Activated naive CD4-positive, alpha-beta T cell treated with anti-CD3 and anti-CD28 coated beads, Interleukin-2, amount 50 U/mL, for 16 hours (primary cell): Measurements from ENCODE around the gene QTRT2.

Experiments used
- DNase-seq: peaks from one replicate; pipeline ENCODE4 v3.0.0-alpha.2; 2020

The QTRT2 gene

DNA sequence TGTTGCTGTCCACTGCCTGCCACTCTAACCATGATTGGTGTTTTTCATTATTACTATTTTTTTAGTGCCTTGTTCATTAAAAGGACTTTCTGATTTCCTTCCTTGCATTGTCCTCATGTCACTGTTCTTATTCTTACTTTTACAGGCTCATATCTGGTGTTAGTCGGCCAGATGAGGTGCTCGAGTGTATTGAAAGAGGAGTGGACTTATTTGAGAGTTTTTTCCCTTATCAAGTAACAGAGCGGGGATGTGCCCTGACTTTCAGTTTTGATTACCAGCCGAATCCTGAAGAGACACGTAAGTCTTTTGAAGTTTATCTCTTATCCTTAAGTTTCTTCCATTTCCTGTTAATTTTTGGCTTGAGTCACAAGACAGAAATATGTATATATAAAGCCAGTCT is 23.2 kb downstream of the QTRT2 start:
- DNase-seq, result no peak

DNA sequence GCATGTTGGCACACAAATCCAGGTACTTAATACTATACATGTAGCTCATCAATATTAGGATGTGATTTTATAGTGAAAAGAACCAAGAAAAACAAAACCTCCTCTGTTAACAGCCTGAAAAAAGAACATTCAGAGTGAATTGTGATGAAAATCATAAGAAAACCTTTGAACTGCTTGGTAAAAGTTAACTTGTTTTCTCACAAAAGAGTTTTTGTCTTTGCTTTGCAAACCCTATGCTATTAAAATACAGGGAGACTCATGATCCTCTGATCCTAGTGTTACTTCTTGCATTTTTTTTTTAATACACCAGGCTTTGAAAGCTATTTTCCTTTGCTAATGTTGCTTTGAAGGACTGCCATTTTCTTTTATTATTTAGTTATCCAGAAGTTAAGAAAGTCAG is 23.7 kb downstream of the QTRT2 start:
- no peak for DNase-seq

DNA sequence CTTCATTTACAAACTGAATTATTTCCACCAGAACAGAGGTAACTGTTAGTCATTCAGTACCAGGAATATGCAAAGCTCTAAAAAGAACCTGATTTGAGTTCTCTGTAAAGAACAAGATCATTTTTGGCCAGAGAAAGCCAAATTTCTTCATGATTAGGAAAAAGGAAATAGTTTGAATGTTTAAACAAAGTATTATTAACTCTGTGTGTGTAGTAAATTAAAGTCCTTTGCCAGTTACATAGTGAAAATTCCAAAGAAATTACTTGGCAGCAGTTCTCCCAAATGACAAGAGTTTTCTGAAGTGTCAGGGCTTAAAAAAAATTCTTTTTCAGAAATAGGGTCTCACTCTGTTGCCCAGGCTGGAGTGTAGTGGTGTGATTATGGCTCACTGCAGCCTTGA is 24.5 kb downstream of the QTRT2 start:
- DNase-seq, result no peak

DNA sequence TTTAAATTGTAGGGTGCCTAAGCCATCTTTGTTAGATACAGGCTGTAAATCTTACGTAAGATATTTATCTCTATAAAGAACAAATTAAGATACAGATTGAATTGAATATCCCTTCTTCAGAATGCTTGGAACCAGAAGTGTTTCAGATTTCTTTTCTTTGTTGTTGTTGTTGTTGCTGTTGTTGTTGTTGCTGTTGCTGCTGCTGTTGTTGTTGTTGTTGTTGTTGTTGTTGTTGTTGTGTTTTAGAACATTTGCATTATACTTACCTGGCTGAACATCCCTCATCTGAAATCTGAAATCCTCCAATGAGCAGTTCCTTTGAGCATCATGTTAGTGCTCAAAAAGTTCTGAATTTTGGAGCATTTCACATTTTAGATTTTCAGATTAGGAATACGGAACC is 26.6 kb downstream of the QTRT2 start:
- no peak for DNase-seq

DNA sequence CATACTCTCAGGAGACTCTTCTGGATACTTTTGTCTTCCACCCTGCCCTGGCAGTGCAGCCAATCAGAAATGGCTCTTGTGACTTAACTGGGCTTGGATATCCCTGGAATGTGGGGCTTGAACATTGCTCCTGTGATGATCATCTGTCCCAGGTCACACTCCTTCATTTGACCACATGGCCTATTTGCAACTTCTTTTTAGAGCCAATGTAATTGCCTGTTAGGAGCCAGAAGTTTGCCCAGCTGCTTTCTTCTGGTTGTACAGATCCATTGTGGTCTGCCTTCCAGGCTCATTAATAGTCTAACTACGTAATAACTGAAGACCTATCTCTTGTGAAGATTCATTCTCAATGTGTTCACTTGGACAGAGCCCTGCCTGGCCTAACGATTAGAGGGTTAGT is 29.8 kb downstream of the QTRT2 start:
- DNase-seq, result no peak

DNA sequence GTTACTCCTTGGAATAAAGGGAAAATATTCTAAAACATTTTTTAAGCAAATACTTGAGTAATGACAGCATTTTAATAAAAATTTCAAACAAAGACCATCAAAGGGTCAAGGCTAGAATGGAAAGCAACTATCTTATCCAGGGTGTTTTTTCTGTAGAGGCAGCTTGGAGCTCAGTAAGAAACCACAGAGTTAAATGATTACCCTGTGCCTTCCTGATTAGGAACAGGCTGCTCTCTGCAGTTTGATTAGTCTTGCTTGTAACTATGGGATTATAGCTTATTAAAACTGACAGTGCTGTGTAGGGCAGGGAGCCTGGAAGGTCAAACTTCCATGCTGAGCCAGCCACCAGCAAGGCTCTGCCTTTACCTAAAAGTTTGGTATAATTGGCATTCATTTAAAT is 33.1 kb downstream of the QTRT2 start:
- no peak for DNase-seq

DNA sequence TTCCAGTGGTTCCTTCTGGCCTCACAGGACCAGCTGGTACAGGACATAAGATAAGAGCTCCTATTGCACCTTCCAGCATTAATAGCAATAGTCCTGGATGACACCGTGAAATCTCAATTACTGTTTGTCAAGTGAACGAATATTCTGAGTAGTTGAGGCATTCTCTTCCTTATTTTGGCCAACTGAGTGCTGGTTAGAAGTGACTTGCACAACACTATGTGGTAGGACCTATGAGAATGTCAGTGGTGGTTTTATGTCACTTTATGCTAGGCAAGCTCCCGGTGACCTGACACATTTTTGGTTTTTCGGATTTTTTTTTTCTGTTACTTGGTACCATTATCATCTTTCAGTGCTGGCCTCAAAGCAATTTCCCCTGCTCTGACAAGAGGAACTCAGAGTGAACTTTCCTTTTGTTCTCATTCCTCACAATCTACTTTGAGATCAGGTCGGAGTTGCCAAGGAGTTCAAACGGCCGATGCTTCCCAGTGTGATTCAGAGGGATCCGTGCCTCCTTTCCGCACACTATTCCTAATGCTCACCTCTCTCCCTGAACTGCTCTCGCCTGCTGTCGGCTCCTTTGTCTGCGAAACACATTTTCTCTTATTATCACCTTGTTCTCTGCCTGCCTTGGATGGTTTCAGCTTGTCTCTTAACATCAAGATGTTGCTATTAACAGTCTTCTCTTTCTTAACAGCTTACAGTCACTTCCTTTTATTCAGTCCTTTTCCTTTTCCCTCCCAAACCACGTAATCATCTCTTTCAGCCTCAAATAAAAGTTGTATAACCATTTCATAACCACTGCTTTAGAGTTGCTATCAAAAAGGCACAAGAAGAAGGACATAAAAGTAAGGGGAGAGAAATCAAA is 35.8 kb downstream of the QTRT2 start:
- DNase-seq, result no peak

DNA sequence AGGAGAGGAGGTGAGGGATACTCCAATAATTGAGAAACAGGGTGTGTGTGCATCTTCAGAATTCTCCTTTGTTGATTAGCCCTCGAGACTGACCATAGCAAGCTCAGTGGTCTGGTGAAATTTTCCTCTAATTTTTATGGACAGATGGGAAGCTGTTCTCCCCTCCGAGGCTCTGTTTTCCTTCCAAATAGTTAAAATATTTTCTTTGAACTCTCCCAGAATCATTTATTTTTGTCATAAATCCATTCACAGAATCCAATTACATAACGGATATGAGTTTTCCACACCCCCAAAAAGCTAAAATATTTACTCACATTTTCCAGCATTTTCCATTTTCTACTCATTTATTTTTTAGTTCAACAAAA is 36.5 kb downstream of the QTRT2 start:
- no peak for DNase-seq

DNA sequence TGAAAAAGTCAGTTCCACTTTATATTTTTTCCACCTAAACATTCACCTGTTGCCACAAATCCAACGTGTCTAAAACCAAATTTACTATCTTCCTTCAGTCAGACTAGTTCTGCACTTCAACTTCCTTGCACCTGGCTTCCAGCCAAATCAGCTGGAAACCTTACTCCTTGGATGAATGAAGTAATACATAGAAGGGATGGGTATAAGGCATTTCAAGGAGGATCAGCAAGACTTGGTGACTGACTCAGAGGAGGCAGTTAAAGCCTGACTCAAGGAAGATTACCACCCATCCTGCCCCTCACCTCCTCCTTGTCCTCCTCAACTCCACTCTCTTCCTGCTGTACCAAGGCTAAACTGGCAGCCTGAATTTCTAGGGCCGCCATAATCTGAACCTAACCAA is 37.1 kb downstream of the QTRT2 start:
- no peak for DNase-seq

DNA sequence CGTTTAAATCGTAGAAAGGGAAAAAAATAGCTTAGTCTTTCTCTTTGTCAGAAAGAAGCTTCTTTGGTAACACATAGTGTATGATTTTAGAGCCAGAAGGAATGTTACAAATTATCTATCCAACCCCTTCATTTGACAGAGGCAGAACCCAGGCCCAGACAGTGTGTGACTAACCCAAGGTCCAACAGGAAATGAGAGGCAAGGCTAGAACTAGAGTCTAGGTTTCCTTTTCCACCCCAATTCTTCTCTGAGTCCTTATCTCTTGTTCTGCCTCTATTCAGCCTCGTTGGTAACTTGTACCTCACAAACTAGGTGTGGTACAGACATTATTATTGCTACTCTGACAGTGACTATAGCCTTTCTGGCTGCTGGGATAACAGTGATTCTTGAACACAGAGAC is 39.3 kb downstream of the QTRT2 start:
- no peak for DNase-seq

DNA sequence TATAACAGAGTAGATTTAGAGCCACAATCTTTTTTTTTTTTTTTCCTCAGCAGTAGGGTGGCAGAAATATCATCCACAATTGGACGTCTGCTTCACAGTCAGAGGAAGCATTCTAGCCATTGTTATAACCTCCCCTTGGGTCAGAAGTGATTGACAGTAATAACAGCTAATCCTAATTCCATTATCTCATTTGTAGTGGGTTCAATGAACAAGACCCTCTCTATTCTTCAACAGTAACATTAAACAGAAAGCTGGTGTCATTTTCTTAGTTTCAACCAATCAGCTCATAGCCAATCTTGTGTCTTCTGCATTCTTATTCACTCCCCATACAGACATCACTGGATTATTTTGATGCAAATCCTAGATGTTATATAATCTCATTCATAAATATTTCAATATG is 44.6 kb downstream of the QTRT2 start:
- DNase-seq, result no peak

DNA sequence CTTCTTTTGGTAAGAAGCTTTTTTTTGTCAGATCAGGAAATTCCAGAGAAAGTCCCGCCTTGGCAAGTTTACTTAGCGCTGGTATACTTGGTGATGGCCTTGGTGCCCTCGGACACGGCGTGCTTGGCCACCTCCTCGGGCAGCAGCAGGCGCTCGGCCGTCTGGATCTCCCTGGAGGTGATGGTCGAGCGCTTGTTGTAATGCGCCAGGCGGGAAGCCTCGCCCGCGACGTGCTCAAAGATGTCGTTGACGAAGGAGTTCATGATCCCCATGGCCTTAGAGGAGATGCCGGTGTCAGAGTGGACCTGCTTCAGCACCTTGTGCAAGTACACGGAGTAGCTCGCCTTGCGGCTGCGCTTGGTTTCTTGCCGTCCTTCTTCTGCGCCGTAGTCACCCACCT is 46.6 kb downstream of the QTRT2 start:
- DNase-seq, result no peak

DNA sequence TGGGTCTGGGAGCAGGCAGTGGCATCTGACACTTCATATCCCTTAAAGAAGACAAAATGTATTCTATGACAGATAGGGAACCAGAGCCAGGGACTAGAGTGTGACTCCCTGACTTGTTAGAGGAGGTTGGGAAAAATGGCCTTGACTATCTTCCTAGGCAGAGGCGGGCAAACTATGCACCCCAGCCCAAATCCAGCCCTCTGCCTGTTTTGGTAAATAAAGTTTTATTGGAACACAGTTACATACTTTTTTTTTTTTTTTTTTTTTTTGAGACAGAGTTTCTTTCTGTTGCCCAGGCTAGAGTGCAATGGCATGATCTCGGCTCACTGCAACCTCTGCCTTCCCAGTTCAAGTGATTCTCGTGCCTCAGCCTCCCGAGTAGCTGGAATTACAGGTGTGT is 47.3 kb downstream of the QTRT2 start:
- DNase-seq, result no peak

DNA sequence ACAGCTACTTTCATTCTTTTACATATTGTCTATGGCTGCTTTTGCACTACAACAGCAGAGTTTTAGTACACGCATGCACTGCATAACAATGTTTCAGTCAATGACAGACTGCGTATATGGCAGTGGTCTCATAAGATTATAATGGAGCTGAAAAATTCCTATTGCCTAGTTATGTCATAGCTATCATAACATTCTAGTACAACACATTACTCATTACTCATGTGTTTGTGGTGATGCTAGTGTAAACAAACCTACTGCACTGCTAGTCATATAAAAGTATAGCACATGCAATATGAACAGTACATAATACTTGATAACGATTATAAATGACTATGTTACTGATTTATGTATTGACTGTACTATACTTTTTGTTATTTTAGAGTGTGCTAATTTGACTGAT is 47.9 kb downstream of the QTRT2 start:
- no peak for DNase-seq

DNA sequence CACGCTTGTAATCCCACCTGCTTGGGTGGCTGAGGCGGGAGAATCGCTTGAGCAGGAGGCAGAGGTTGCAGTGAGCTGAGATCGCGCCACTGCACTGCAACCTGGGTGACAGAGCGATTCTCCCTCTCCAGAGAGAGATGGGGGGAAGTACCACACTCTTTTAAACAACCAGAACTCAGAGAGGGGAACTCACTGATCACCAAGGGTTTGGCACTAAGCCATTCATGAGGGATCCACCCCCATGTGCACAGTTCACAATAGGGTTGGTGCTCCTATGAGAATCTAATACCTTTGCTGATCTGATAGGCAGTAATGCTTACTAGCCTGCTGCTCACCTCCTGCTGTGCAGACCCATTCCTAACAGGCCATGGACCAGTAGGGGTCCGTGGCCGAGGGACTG is 51.6 kb downstream of the QTRT2 start:
- DNase-seq, result no peak

DNA sequence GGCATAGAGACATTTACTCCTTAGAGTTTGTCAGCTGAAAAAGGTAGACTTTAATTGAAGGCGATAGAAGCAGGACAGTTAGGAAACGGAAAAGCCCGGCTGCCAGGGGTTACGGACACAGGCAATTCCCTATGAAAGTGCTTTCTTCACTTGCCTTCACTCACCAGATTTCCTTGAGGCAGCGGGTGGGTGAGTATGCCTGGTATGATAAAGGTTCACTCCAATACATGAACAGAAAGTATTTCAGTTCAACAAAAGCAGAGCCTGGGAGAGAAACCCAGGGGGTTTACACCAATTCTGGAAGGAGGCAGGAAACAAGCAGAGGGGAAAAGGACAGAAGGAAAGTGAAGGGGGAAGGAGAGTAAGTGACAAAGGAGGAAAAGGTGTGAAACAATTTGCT is 53.9 kb downstream of the QTRT2 start:
- no peak for DNase-seq

DNA sequence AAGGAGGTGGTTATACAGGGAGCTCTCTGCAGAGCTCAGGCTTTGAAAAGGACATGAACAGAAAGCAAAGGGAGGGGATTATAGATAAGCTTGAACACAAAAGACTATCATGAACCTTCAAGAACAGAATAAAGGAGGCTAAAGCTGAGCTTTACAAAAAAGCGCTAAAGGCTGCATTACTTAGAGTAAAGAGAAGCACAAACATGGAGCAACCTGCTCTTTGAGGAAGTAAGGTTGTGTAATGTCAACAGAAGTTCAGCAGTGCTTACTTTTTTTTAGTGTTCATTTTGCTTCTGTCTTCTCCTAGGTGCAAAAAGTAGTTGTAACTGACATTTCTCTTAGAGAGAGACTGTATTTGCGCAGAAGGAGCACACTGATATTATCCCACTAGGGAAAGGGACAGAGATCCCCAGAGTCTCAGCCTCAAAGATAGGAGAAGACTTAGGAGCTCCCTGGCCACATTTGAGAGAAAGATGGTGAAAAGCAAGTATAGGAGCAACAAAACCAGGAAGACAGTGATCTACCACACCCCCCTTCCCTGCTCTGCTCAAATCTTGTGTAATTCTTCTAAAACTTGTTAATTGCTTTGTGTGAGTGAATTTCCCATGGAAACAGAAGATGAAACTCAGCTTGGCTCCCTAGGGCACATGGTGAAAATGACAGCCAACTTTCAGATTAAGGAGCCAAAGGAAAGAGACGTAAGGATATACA is 54.7 kb downstream of the QTRT2 start:
- no peak for DNase-seq

DNA sequence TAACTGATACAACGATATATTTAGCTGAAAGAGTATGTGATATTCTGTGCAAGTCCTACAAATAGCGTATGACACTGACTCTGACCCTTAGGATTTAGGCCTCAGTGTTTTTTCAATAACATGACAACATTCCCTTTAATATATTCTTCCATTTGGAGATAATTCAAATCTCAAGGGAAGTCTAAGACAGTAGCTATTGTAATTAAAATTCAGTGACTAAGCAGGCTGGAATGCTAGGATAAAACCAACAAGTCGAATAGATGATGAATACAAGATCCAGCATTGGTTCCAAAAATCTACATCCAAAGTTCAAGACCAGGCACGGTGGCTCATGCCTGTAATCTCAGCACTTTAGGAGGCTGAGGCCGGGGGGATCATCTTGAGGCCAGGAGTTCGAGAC is 56.2 kb downstream of the QTRT2 start:
- DNase-seq, result no peak

DNA sequence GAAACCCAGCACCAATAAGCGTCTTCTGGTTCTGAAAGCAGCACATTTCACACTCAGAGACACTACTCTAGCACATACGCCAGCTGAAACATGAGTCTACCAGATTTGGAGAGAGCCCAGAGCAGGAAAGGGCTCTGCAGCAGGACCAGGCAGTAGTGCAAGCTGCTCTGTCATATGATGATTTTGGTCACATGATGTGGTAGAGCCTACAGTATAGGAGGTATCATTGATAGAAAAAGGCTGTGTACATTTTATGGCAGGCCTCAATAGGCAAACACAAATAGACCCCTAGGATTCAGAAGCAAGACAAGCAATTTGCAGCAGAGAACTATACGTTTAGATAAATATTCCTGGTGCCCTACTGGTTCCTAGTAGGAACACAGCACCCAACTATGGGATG is 58.2 kb downstream of the QTRT2 start:
- no peak for DNase-seq

DNA sequence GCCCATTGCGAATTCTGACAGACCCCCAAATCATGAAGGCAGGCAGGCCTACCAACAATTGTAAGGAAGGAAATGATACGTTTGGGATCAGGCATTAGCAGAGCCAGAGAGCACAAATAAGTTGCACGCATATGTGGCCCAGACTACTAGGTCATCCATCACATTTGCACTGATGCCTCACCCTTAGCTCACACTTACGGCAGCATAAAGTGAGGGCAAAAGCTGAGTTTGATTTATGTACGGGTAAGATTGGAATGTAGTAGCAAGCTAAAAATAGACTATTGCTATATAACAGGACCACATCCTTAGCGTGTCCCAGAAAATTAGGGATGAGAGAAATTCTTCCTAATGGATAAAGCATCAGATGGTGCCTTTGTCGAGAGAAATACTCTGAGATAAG is 58.6 kb downstream of the QTRT2 start:
- DNase-seq, result no peak

DNA sequence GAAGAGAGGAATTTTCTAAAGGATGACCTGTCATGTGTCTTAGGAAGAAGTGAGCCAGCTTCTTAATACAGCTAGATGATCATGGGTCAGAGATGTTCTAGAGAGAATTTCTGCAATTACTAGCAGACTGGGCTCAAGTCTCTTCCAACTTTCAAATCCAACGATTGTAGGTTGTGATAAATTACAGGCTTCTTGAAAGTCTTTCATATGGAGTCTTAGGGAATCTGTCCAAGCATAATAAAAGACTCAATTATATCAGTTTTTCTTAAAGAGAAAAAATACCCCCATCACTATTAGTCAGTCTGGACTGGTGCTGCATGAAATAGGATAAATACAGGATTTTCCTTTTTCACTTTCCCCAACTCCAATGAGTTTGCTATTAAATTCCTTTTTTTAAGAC is 63.2 kb downstream of the QTRT2 start:
- DNase-seq, result no peak

DNA sequence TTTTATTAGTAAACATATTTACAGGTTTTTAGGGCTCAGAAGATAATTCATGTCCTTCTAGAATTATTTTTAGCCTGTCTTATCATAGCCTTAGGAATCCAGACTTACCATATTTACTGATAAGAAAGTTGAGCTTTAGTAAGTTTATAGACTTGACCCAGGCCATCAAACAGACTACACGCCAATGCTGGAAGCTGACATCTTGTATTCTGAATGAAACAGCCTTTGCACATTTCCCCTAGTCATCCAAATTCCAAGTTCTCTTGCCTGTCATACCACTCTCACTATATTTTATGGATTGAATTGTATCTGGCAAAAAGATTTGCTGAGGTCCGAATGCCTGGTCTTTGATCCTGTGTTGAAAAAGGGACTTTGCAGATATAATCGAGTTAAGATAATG is 63.7 kb downstream of the QTRT2 start:
- no peak for DNase-seq

DNA sequence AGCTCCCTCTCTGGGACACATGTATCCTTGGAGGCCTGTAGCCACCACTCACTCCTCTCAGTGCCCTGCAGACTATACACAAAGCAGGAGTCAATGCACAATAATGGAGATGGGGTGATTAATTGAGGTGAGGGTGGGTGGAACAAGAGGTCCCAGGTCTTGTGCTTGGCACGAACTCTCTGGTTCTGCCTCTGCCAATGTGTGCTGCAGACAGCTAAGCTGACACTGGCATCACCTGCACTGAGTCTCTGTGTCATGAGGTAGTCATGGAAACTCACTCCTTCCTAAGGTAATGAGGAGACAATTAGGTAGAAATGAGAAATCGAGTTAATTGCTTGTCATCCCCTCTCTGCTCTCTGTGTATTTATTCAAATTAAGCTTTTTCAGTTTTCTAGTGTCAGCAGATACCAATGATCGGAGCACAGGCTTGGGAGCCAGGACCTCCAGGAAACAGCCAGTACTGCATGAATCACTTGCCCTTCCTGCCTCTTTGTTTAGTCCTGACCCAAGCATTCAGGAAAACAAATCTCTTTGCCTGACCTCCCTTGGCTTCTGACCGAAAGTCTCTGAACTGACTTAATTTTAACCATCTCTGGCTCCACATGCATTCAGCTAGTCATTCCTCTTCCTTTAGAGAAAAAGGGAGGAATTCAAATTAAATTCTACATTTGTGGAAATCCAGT is 65.6 kb downstream of the QTRT2 start:
- no peak for DNase-seq

DNA sequence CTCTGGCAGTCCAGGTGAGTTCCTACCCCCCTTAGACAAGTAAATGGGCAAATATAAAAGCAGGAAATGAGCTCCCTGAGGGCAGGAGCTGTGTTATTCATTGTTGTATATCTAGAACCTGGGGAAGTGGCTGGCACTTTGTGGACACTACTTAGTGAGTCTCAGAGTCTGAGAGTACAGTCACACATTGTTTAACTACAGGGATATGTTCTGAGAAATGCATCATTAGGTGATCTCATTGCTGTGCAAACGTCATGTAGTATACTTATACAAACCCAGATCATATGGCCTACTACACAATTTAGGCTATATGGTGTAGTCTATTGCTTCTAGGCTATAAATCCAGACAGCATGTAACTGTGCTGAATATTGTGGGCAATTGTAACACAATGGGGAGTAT is 69.9 kb downstream of the QTRT2 start:
- DNase-seq, result no peak
